DMS53 (cell line): ENCODE results near the gene TMEM212.
"Not testable (repeated sequence)": the region's sequence is repeated elsewhere in the genome, so short reads cannot be mapped to it uniquely, and the experiment has no call there.

Experiments
- DNase-seq: peaks from one replicate; lab custom pipeline; 2025; lab: John Stamatoyannopoulos, UW

The TMEM212 gene

DNA sequence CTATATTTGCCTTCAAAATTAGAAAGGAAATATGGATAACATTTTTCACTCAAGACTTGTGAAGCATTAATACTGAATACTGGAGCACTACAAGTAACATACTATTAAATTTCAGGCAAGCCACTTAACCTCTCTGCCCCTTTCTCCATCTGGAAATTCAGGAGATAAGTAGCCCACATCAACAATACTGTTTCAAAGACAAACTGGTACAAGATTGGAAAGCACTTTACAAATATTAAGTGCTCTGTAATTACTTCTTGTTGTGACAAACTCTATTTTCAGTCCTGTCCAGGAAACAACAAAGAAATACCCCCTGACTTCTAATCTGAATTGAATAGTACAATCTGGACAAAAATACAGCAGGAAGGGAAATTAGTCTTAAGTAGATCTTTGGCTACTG, 49.3 kb downstream of the TMEM212 start:
- no peak for DNase-seq

DNA sequence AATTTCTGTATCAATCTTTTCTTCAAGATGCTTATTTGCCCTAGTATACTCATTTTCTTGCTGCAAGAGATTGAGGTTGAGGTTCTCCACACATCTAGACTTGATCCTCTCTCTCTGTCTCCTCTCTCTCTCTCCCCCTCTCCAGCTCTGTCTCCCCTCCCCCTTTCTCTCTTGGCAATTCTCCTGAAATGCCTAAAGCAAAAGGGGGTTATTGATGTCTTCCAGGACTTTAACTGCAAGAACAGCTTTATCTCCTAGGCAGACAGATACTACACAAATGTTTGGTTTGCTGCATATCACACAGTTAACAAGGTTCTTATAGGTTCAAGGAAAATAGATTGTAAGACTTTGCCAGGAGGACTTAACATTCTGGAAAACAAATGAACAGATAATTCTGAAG, 52.1 kb downstream of the TMEM212 start:
- no peak for DNase-seq

- DNase-seq: no peak
Observed at GRCh38 chr3:171895900-171896299, 52.8 kb downstream of the TMEM212 start.

- DNase-seq: no peak
Observed at GRCh38 chr3:171896316-171896715, 53.2 kb downstream of the TMEM212 start.

DNA sequence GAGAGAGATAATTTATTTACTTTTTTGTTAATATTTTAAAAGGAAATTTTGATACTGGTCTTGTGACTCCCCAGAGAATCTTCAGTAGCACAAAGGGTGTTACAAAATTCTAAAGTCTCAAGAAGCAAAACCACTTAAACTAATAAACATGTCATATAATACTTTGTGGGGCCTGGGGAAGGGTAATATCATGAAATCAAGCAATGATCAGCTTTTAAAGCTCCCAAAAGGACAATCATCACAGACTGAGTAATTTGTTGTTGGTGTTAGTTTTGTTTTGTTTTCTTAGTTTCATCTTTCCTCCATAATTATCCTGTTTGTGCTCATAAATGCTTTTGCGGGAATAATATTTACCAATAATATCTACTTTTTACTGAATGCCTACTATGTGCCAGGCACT, 55.0 kb downstream of the TMEM212 start:
- DNase-seq: no peak

DNA sequence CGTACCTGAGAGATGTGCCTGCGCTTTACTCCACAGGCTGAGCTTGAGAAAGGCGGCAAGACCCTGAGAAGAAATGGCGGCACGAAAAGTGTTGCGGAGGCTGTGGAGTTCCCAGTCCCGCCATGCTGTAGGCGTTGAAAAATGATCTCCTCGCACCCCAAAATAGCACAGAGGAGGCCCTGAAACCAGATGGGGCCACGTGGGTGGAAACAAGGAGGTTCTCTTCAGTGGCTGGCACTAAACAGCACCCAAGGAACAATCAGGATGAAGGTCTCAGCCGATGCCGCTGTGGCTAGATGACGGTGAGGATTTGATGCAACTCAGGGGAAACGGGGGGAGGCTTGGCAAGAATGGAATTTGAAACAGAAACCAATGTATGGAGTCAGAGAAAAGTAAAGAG, 57.3 kb downstream of the TMEM212 start:
- DNase-seq: no peak

DNA sequence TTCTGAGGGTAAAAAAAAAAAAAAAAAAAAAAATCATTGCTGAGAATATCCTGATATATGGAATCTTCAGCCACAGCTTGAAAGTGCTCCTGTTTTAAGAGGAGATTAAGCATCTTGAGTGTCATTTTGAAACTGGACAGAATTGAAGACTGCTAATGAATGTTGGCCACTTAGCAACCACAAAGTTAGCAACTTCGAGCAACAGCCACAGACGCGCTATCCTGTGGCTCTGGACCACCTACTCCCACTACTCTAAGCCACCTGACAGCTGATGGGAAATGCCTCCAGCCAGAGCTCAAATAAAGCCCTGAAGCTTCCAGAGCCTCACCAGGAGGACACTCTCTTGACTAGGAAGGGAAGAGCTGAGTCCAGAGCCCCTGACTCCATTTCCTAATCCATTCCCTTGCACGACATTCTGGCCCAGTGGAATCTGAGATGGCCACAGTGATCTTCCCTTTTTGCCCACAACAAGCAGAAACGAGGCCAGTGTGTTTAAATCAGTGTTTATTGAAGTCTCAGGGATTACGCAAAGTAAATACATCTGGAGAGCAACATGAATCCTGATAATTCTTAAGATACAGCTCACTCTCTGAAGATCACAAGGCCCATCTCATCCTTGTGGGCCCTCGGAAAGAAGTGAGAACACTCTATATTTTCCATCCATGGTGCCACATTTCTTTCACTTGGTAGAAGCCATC, 58.6 kb downstream of the TMEM212 start:
- no peak for DNase-seq

DNA sequence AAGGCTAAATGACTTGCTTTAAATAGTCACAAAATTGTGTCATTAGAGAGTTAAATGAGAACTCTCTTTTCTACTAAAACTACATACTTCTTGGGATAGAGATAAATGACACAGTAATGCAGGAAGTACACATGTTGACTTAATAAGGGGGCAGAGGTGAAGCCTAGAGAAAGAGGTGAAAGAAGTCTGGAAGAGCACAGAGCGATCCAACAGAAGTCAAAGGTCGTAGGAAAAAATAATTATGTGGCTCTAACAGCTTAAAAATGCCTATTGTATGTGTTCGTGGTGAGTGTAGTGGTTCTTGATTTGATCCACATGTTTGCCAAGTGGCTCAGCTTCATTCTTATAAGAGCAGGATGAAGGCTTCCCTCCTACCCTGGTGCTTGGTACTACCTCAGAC, 61.7 kb downstream of the TMEM212 start:
- DNase-seq: no peak

DNA sequence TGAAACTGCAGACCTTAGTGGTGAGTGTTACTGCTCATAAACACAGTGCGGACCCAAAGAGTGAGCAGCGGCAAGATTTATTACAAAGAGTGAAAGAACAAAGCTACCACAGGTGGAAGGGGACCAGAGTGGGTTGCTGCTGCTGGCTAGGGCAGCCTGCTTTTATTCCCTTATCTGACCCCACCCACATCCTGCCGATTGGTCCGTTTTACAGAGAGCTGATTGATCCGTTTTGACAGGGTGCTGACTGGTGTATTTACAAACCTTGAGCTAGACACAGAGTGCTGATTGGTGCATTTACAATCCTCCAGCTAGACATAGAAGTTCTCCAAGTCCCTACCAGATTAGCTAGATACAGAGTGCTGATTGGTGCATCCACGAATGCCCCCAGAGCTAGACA, 63.4 kb downstream of the TMEM212 start:
- not testable (repeated sequence) for DNase-seq

GRCh38 chr3:171906951-171907676, 64.0 kb downstream of the TMEM212 start:
- DNase-seq: no peak

DNA sequence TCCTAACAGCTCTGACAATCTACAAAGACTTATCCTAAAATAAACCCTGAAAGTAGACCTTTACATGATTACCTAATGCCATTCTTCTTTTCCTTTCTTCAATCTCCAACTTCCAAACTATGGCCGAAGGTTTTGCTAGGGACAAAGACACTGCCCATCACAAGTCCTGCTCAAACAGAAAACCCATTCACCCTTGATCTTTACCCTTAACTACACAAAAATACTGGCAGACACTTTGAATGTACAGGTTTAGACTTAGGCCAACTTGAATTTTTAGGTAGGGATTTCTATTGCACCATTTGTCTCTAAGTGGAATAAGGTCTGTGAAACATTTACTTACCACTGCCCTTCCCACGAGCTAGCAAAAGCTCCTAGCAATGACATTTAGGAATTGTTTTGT, 64.6 kb downstream of the TMEM212 start:
- no peak for DNase-seq

DNA sequence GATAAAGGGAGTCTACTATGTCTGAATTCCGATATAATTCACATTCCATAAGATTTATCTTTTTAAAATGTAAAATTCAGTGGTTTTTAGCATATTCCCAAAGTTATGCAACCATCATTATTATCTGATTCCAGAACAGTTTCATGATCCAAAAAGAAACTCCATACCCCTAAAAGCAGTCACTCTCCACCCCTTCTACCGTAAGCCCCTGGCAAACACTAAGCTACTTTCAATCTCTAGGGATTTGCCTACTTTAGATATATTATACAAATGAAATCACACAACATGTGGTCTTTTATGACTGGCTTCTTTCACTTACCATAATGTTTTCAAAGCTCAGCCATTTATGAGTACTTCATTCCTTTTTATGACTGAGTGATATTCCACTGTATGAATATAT, 65.6 kb downstream of the TMEM212 start:
- DNase-seq: no peak
